ENCODE results near the gene ZFYVE27. TPM values are rescaled to one million over a fixed set of nuclear protein-coding genes. Genes with fewer than 3 reads are reported as not detected.

ZFYVE27 gene
- total and polyA plus RNA-seq, 2 of the 4 experiments (the other 2 are of a cell fraction) = 13.1 to 22.2 TPM

DNA sequence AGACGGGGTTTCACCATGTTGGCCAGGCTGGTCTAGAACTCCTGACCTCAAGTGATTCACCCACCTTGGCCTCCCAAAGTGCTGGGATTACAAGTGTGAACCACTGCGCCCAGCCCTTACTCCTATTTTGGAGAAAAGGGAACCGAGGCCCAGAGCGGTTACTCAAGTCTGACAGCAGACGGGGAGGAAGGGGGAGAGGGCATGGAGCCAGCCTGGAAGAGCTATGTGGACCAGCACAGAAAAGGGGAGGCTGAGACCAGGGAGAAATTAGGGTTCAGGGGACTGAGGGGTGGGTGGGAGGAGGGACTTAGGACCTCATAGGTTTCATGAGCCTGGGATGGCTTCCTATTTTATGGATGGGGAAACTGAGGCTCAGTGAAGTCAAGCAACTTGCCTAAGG is 33.3 kb downstream of the ZFYVE27 start:
- Histone ChIP-seq H4K5ac (ENCODE audit: low read depth, low read length) (no peak overlapping the region), H4K91ac (ENCODE audit: insufficient read depth, low read depth, low read length) (no peak overlapping the region), H2BK15ac (ENCODE audit: low read depth, low read length) (no peak overlapping the region), H2BK5ac (ENCODE audit: low read depth, low read length, poor library complexity, severe bottlenecking) (no peak overlapping the region), H4K20me1 (ENCODE audit: insufficient read depth, low read length) (no peaks in the 10 kb centered on the region), H3K27me3 (ENCODE audit: control insufficient read depth, insufficient read depth, low read length) (peaks cover 55% of the 10 kb centered on the region), H3K18ac (ENCODE audit: low read depth, low read length) (no peak overlapping the region), H2BK120ac (ENCODE audit: low read depth, low read length) (no peak overlapping the region), H3K4me3 (ENCODE audit: insufficient read depth, low read depth, low read length) (no peak overlapping the region), H3K27ac (ENCODE audit: insufficient read depth, low read length) (no peak overlapping the region), H3K36me3 (ENCODE audit: control insufficient read depth, insufficient read depth, low read length) (no peaks in the 10 kb centered on the region), H3K9me1 (ENCODE audit: insufficient read depth, low read length) (no peaks in the 10 kb centered on the region), H3K56ac (ENCODE audit: extremely low read depth, insufficient read depth, low read length) (no peak overlapping the region), H3K4me2 (ENCODE audit: low read depth, low read length) (no peak overlapping the region), H3K4me1 (ENCODE audit: control insufficient read depth, insufficient read depth, low read length) (0 out of 2 replicates have a peak, but pooled peaks cover 2% of the 10 kb centered on the region), H3K23ac (ENCODE audit: low read depth, low read length) (no peak overlapping the region), H3K9ac (ENCODE audit: low read depth, low read length) (no peak overlapping the region), H2BK20ac (ENCODE audit: low read depth, low read length) (no peak overlapping the region), H3K79me1 (ENCODE audit: low read depth in 1 of 2, low read length in 2 of 2) (no peaks in the 10 kb centered on the region), H3K14ac (replicated peaks; ENCODE audit: low read depth, low read length) (no peak overlapping the region), H4K8ac (ENCODE audit: low read depth in 2 of 2, low read length in 2 of 2) (no peak overlapping the region), H2AFZ (replicated peaks; ENCODE audit: low read length, poor library complexity) (no peak overlapping the region), H3K4ac (ENCODE audit: low read depth, low read length) (no peak overlapping the region), H3K9me3 (ENCODE audit: control insufficient read depth, insufficient read depth, low read length) (no peaks in the 10 kb centered on the region), H2AK9ac (replicated peaks; ENCODE audit: low read depth, low read length, poor library complexity) (no peak overlapping the region), H2AK5ac (ENCODE audit: low read depth, low read length) (no peak overlapping the region)
- ChIA-PET CTCF (no interaction called here), POLR2A (ENCODE audit: unreplicated experiment) (no interaction called here)
- ATAC-seq (ENCODE audit: low read depth) = no peak
- in situ Hi-C loops (cut with MboI; ENCODE audit: low sequenced_read_pairs) (no loop called here), dilution Hi-C loops (cut with HindIII; ENCODE audit: low sequenced_read_pairs, unreplicated experiment) (no loop called here), intact Hi-C loops (cut with micrococcal nuclease) (no loop called here)
- WGBS, 2 experiments (ENCODE audit: extremely low coverage in 2 of 2, insufficient read length in 1 of 2) = 61% methylated on average over 4 of the region's 5 CpGs; no CpG with 5 or more reads in 1 of the 2 experiments
- BruUV-seq (replicated peaks) = no TSS peak
- no peak for DNase-seq
- no peak for TF ChIP-seq CHD1 (IDR thresholded peaks at IDR 0.05; ENCODE audit: low read depth, low read length)
- no peak for TF ChIP-seq CEBPB (IDR thresholded peaks at IDR 0.05; ENCODE audit: low read depth, low read length)
- TF ChIP-seq FOS (IDR thresholded peaks at IDR 0.05; ENCODE audit: low read depth, low read length) = no peak
- TF ChIP-seq MAFK (IDR thresholded peaks at IDR 0.05; ENCODE audit: low read depth, low read length) = no peak
- TF ChIP-seq MAZ (IDR thresholded peaks at IDR 0.05; ENCODE audit: borderline replicate concordance, low read depth, low read length) = no peak
- TF ChIP-seq NFE2L2 (IDR thresholded peaks at IDR 0.05; ENCODE audit: low read depth, low read length) = no peak
- TF ChIP-seq CTCF (conservative IDR thresholded peaks at IDR 0.05; ENCODE audit: low read depth, low read length) = no peak
- no peak for TF ChIP-seq SMC3 (IDR thresholded peaks at IDR 0.05; ENCODE audit: low read depth, low read length)
- no peak for TF ChIP-seq BHLHE40 (IDR thresholded peaks at IDR 0.05; ENCODE audit: low read depth, low read length)
- TF ChIP-seq, protein P1, sequence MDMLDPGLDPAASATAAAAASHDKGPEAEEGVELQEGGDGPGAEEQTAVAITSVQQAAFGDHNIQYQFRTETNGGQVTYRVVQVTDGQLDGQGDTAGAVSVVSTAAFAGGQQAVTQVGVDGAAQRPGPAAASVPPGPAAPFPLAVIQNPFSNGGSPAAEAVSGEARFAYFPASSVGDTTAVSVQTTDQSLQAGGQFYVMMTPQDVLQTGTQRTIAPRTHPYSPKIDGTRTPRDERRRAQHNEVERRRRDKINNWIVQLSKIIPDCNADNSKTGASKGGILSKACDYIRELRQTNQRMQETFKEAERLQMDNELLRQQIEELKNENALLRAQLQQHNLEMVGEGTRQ (IDR thresholded peaks at IDR 0.05; ENCODE audit: low read depth, low read length) = no peak
- no peak for TF ChIP-seq RFX5 (IDR thresholded peaks at IDR 0.05; ENCODE audit: low read depth, low read length)
- TF ChIP-seq, protein P2, sequence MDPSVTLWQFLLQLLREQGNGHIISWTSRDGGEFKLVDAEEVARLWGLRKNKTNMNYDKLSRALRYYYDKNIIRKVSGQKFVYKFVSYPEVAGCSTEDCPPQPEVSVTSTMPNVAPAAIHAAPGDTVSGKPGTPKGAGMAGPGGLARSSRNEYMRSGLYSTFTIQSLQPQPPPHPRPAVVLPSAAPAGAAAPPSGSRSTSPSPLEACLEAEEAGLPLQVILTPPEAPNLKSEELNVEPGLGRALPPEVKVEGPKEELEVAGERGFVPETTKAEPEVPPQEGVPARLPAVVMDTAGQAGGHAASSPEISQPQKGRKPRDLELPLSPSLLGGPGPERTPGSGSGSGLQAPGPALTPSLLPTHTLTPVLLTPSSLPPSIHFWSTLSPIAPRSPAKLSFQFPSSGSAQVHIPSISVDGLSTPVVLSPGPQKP (IDR thresholded peaks at IDR 0.05; ENCODE audit: borderline replicate concordance, low read depth, low read length) = no peak
- no peak for TF ChIP-seq POLR2A (IDR thresholded peaks at IDR 0.05; ENCODE audit: low read depth, low read length)
- no peak for TF ChIP-seq RCOR1 (IDR thresholded peaks at IDR 0.05; ENCODE audit: insufficient replicate concordance, low read length)
- TF ChIP-seq RAD21 (IDR thresholded peaks at IDR 0.05; ENCODE audit: low read length) = no peak
- TF ChIP-seq MXI1 (IDR thresholded peaks at IDR 0.05; ENCODE audit: borderline replicate concordance, low read depth, low read length) = no peak

Measured in IMR-90 (cell line).